Neuronal stem cell (in vitro differentiated cells): ENCODE data around the gene BLACAT1.

Source experiments
- DNase-seq: peaks from one replicate; pipeline ENCODE4 v3.0.0-alpha.2; 2013; ENCODE audit warnings: low spot score
- H2AFZ ChIP-seq: one replicate; pipeline ENCODE4 v1.6.1; 2013; ENCODE audit warnings: mild to moderate bottlenecking, low read length, inconsistent platforms
- H2AK5ac ChIP-seq: 2 replicates; pipeline ENCODE4 v1.6.1; 2013; ENCODE audit warnings: low read depth, mild to moderate bottlenecking, inconsistent platforms, low read length, moderate library complexity, mixed read lengths
- H2BK120ac ChIP-seq: 2 replicates; pipeline ENCODE4 v1.6.1; 2013; ENCODE audit warnings: low read depth, mild to moderate bottlenecking, inconsistent platforms, low read length, moderate library complexity, mixed read lengths
- H2BK12ac ChIP-seq: one replicate; pipeline ENCODE4 v1.6.1; 2013; ENCODE audit warnings: low read length, inconsistent platforms
- H2BK15ac ChIP-seq: 2 replicates; pipeline ENCODE4 v1.6.1; 2013; ENCODE audit warnings: mild to moderate bottlenecking, low read length, inconsistent platforms, mixed read lengths
- H2BK5ac ChIP-seq: one replicate; pipeline ENCODE4 v1.6.1; 2013; ENCODE audit warnings: inconsistent platforms, mild to moderate bottlenecking, low read length, moderate library complexity
- H3K14ac ChIP-seq: one replicate; pipeline ENCODE4 v1.6.1; 2013; ENCODE audit warnings: low read length, inconsistent platforms
- H3K18ac ChIP-seq: 2 replicates; pipeline ENCODE4 v1.6.1; 2013; ENCODE audit warnings: low read length, inconsistent platforms
- H3K23ac ChIP-seq: 2 replicates; pipeline ENCODE4 v1.6.1; 2013; ENCODE audit warnings: low read depth, mild to moderate bottlenecking, mixed read lengths, low read length, inconsistent platforms; ENCODE audit not compliant: poor library complexity
- H3K27ac ChIP-seq: replicated peaks from 3 replicates; pipeline ENCODE4 v1.5.1; 2013; ENCODE audit warnings: low read length, inconsistent platforms
- H3K27me3 ChIP-seq, 3 experiments: 2 replicates each; pipeline ENCODE4 v1.6.1; 2013; ENCODE audit warnings: low read length in 3 of 3, mild to moderate bottlenecking in 2 of 3, inconsistent platforms in 1 of 3, low read depth in 1 of 3, mixed read lengths in 1 of 3, moderate library complexity in 1 of 3; ENCODE audit not compliant: control insufficient read depth in 3 of 3, insufficient read depth in 3 of 3
- H3K36me3 ChIP-seq, 2 donors: replicated peaks in 1 of 2; 2 replicates each; pipeline ENCODE4 v1.6.1; 2013; ENCODE audit warnings: low read length in 2 of 2; ENCODE audit not compliant: control insufficient read depth in 2 of 2, insufficient read depth in 2 of 2
- H3K4ac ChIP-seq: 2 replicates; pipeline ENCODE4 v1.6.1; 2013; ENCODE audit warnings: inconsistent platforms, mild to moderate bottlenecking, low read length, moderate library complexity
- H3K4me1 ChIP-seq, 2 donors: 1 replicate in 1 of 2; 2 replicates in 1 of 2; pipeline ENCODE4 v1.6.1; 2013; ENCODE audit warnings: low read length in 2 of 2, low read depth in 1 of 2; ENCODE audit not compliant: control insufficient read depth in 2 of 2, insufficient read depth in 1 of 2
- H3K4me2 ChIP-seq: one replicate; pipeline ENCODE4 v1.6.1; 2013; ENCODE audit warnings: mild to moderate bottlenecking, low read length, inconsistent platforms; ENCODE audit not compliant: insufficient read depth, poor library complexity, severe bottlenecking
- H3K4me3 ChIP-seq, 2 donors: 2 replicates each; pipeline ENCODE4 v1.5.1; 2013; ENCODE audit warnings: low read length in 2 of 2, mild to moderate bottlenecking in 2 of 2, inconsistent platforms in 1 of 2, moderate library complexity in 1 of 2
- H3K79me1 ChIP-seq: one replicate; pipeline ENCODE4 v1.6.1; 2013; ENCODE audit warnings: low read depth, mild to moderate bottlenecking, inconsistent platforms, low read length, moderate library complexity
- H3K9ac ChIP-seq: one replicate; pipeline ENCODE4 v1.6.1; 2013; ENCODE audit warnings: mild to moderate bottlenecking, low read depth, low read length, inconsistent platforms; ENCODE audit not compliant: poor library complexity
- H3K9me3 ChIP-seq, 2 donors: replicated peaks in 1 of 2; 2 replicates each; pipeline versions ENCODE3 to v1.6.1; 2013; ENCODE audit warnings: low read length in 2 of 2, mild to moderate bottlenecking in 2 of 2, inconsistent platforms in 1 of 2, low read depth in 1 of 2, mixed read lengths in 1 of 2, moderate library complexity in 1 of 2; ENCODE audit not compliant: control insufficient read depth in 2 of 2, insufficient read depth in 1 of 2
- H4K8ac ChIP-seq: one replicate; pipeline ENCODE4 v1.6.1; 2013; ENCODE audit warnings: low read depth, mild to moderate bottlenecking, inconsistent platforms, low read length, moderate library complexity
- H4K91ac ChIP-seq: one replicate; pipeline ENCODE4 v1.6.1; 2013; ENCODE audit warnings: low read length, low read depth, mild to moderate bottlenecking, inconsistent platforms; ENCODE audit not compliant: poor library complexity
- WGBS, 2 donors: extraction: QIAGEN DNeasy Blood & Tissue Kit; methylation state at CpG; one replicate each; pipeline ENCODE4 v1.1.7; 2013; ENCODE audit warnings: missing lambda C conversion rate in 2 of 2, mixed read lengths in 1 of 2; ENCODE audit not compliant: insufficient read length in 2 of 2, insufficient replicate concordance in 1 of 2; ENCODE audit errors: extremely low coverage in 2 of 2; 5-methylcytosine and 5-hydroxymethylcytosine counted together

BLACAT1 gene

GRCh38 chr1:205493241-205494085, 37.6 kb upstream of the BLACAT1 start:
- H4K91ac ChIP-seq = no peak overlapping the region
- peaks cover 0 to 60% (median 0%) of the 10 kb centered on the region in 3 experiments for H3K27me3 ChIP-seq
- H3K18ac ChIP-seq = peak overlapping the region; percentile 74
- H3K4me1 ChIP-seq = peaks cover 0 to 4% of the 10 kb centered on the region in 2 donors
- H2BK5ac ChIP-seq = no peak overlapping the region
- peak overlapping the region; percentile 4 for H2AK5ac ChIP-seq
- H3K36me3 ChIP-seq = no peaks in the 10 kb centered on the region
- H3K4me2 ChIP-seq = no peak overlapping the region
- H3K27ac ChIP-seq = no peak overlapping the region
- H2BK120ac ChIP-seq = no peak overlapping the region
- peak overlapping the region; percentile 35 for H3K23ac ChIP-seq
- H2BK12ac ChIP-seq = no peak overlapping the region
- H2BK15ac ChIP-seq = peak overlapping the region; percentile 28
- no CpG with 5 or more reads among the region's 11 CpGs for WGBS, 2 donors
- no peak overlapping the region for H3K4me3 ChIP-seq
- DNase-seq = no peak
- H3K9me3 ChIP-seq = no peaks in the 10 kb centered on the region
- H3K4ac ChIP-seq = no peak overlapping the region
- H3K9ac ChIP-seq = no peak overlapping the region
- H4K8ac ChIP-seq = no peak overlapping the region
- H3K14ac ChIP-seq = no peak overlapping the region
- H3K79me1 ChIP-seq = no peaks in the 10 kb centered on the region
- H2AFZ ChIP-seq = no peak overlapping the region

GRCh38 chr1:205492774-205493173, 36.9 kb upstream of the BLACAT1 start:
- no peak overlapping the region for H3K23ac ChIP-seq
- no peak overlapping the region for H3K4me2 ChIP-seq
- WGBS, 2 donors = no CpG with 5 or more reads among the region's 7 CpGs
- no peak overlapping the region for H3K27ac ChIP-seq
- H2AK5ac ChIP-seq = peak overlapping the region; percentile 17
- no peak overlapping the region for H4K8ac ChIP-seq
- no peak overlapping the region for H2BK120ac ChIP-seq
- no peak for DNase-seq
- no peaks in the 10 kb centered on the region for H3K9me3 ChIP-seq
- H3K36me3 ChIP-seq = no peaks in the 10 kb centered on the region
- H3K14ac ChIP-seq = no peak overlapping the region
- H2AFZ ChIP-seq = no peak overlapping the region
- H3K4me3 ChIP-seq = no peak overlapping the region
- H3K4ac ChIP-seq = no peak overlapping the region
- no peak overlapping the region for H2BK12ac ChIP-seq
- H2BK15ac ChIP-seq = peak overlapping the region; percentile 28
- H3K9ac ChIP-seq = no peak overlapping the region
- no peak overlapping the region for H2BK5ac ChIP-seq
- no peaks in the 10 kb centered on the region for H3K79me1 ChIP-seq
- H4K91ac ChIP-seq = no peak overlapping the region
- peaks cover 0 to 4% of the 10 kb centered on the region in 2 donors for H3K4me1 ChIP-seq
- no peak overlapping the region for H3K18ac ChIP-seq
- H3K27me3 ChIP-seq = peaks cover 0 to 59% (median 0%) of the 10 kb centered on the region in 3 experiments

DNA sequence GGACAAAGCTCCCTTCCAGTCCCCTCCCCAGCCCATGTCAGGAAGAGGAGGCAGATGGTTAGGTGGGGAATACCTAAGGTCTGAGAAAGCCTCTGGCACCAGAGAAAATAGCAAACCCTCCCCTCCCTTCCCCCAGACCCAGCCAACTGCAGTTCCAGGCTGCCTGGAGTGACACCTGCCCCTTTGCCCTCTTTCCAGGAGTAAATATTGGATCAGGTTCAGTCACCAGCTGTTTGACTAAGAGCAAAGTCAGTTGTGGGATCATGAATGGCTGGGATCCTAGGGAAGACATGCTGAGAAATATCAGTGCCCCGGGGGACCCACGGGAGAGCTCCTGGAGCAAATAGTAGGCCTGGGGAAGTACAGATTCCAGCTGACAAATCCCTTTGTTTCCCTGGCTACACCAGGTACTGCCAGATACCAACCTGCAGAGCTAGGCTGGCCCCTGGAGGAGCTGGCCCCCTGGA, 36.4 kb upstream of the BLACAT1 start:
- H3K9me3 ChIP-seq = no peaks in the 10 kb centered on the region
- peak overlapping the region; percentile 17 for H2AK5ac ChIP-seq
- H2BK5ac ChIP-seq = no peak overlapping the region
- H2BK120ac ChIP-seq = no peak overlapping the region
- no peak overlapping the region for H2BK15ac ChIP-seq
- H3K4me3 ChIP-seq = no peak overlapping the region
- no CpG with 5 or more reads among the region's 2 CpGs for WGBS, 2 donors
- no peak overlapping the region for H2BK12ac ChIP-seq
- H3K14ac ChIP-seq = no peak overlapping the region
- H3K4me1 ChIP-seq = peaks cover 0 to 4% of the 10 kb centered on the region in 2 donors
- H4K8ac ChIP-seq = no peak overlapping the region
- H2AFZ ChIP-seq = no peak overlapping the region
- DNase-seq = no peak
- H3K4me2 ChIP-seq = no peak overlapping the region
- H3K79me1 ChIP-seq = no peaks in the 10 kb centered on the region
- no peak overlapping the region for H3K4ac ChIP-seq
- no peak overlapping the region for H3K9ac ChIP-seq
- H3K18ac ChIP-seq = peak overlapping the region; percentile 2
- no peak overlapping the region for H3K23ac ChIP-seq
- no peak overlapping the region for H4K91ac ChIP-seq
- H3K27me3 ChIP-seq = peaks cover 0 to 57% (median 0%) of the 10 kb centered on the region in 3 experiments
- H3K36me3 ChIP-seq = no peaks in the 10 kb centered on the region
- H3K27ac ChIP-seq = no peak overlapping the region

DNA sequence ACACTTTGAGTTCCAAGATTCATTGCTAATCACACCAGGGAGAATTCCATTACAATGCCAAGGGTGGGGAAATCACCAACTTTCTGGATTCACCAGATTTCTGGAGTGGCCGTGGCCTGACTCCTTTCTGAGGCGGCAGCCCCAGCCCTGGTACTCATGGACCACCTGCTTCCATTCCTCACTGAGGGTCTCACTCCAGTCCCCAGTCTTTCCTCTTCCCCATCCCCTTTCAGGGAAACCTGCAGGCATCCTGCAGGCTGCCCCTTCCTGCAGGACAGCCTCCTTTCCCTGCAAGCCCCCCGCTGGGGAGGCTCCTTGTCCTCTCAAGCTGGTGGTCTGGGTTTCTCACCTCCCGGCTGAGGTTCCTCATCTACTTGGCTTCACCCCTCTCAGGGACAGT, 35.9 kb upstream of the BLACAT1 start:
- H3K27ac ChIP-seq = no peak overlapping the region
- H4K8ac ChIP-seq = no peak overlapping the region
- H3K23ac ChIP-seq = no peak overlapping the region
- H3K4me1 ChIP-seq = peaks cover 0 to 4% of the 10 kb centered on the region in 2 donors
- no peaks in the 10 kb centered on the region for H3K9me3 ChIP-seq
- H2AK5ac ChIP-seq = peak overlapping the region; percentile 16
- no peak overlapping the region for H4K91ac ChIP-seq
- no peak overlapping the region for H2BK12ac ChIP-seq
- no peaks in the 10 kb centered on the region for H3K79me1 ChIP-seq
- no peak overlapping the region for H3K14ac ChIP-seq
- H2BK15ac ChIP-seq = no peak overlapping the region
- H3K4me2 ChIP-seq = no peak overlapping the region
- no peak overlapping the region for H2BK120ac ChIP-seq
- H3K9ac ChIP-seq = no peak overlapping the region
- H3K36me3 ChIP-seq = no peaks in the 10 kb centered on the region
- no peak overlapping the region for H2BK5ac ChIP-seq
- H2AFZ ChIP-seq = no peak overlapping the region
- H3K4ac ChIP-seq = no peak overlapping the region
- peaks cover 0 to 56% (median 0%) of the 10 kb centered on the region in 3 experiments for H3K27me3 ChIP-seq
- WGBS, 2 donors = no CpG with 5 or more reads among the region's 4 CpGs
- no peak for DNase-seq
- H3K18ac ChIP-seq = peak overlapping the region; percentile 45
- no peak overlapping the region for H3K4me3 ChIP-seq
